ENCODE measurements around the gene VPREB3. TPM values are rescaled to one million over a fixed set of nuclear protein-coding genes. Genes with fewer than 3 reads are reported as not detected.

The VPREB3 gene
- total RNA-seq, 3 donors from 2014 or later = not detected

DNA sequence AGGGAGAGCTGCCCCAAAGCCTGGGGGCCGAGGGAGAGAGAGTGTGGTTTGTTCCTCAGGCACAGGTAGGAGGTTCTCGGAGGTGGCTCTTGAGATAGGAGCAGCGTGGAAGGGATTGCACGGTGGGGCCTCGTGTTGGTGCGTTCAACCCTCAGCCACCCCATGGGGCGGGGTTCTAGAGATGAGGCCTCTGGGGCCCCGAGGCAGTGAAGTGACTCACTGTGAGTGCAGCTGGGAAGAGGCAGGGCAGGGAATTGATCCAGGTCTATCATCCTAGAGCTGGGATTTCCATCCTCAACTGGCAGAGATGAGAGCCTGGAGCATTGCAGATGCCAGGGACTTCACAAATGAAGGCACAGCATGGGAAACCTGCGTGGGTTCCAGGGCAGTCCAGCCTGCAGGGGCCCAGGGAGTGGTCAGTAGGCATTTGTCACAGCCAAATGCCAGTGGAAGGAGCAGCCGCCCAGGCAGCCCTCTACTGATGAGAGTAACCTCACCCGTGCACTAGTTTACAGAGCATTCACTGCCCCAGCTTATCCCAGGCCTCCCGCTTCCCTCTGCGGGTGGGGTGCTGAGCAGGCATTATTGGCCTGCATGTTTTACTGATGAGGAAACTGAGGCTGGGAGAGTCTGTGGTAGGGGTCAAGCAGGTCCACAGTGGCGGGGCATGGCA, 27.4 kb upstream of the VPREB3 start:
- Histone ChIP-seq H3K9me3 (no peaks in the 10 kb centered on the region), H3K4me3 (no peak overlapping the region), H3K27me3 (no peaks in the 10 kb centered on the region), H3K27ac (no peak overlapping the region), H3K4me1 (peaks cover 3 to 5% of the 10 kb centered on the region in 2 donors), H3K36me3 (no peaks in the 10 kb centered on the region)
- no peak for TF ChIP-seq POLR2AphosphoS5 (IDR thresholded peaks at IDR 0.05)
- TF ChIP-seq, protein P1, sequence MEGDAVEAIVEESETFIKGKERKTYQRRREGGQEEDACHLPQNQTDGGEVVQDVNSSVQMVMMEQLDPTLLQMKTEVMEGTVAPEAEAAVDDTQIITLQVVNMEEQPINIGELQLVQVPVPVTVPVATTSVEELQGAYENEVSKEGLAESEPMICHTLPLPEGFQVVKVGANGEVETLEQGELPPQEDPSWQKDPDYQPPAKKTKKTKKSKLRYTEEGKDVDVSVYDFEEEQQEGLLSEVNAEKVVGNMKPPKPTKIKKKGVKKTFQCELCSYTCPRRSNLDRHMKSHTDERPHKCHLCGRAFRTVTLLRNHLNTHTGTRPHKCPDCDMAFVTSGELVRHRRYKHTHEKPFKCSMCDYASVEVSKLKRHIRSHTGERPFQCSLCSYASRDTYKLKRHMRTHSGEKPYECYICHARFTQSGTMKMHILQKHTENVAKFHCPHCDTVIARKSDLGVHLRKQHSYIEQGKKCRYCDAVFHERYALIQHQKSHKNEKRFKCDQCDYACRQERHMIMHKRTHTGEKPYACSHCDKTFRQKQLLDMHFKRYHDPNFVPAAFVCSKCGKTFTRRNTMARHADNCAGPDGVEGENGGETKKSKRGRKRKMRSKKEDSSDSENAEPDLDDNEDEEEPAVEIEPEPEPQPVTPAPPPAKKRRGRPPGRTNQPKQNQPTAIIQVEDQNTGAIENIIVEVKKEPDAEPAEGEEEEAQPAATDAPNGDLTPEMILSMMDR (IDR thresholded peaks at IDR 0.05) = no peak
- TF ChIP-seq POLR2A (IDR thresholded peaks at IDR 0.05) = no peak
- intact Hi-C loops (cut with DNase I; ENCODE audit: low total_unique reads) = no loop called here
- DNase-seq (ENCODE audit: low spot score in 2 of 2) = no peak

DNA sequence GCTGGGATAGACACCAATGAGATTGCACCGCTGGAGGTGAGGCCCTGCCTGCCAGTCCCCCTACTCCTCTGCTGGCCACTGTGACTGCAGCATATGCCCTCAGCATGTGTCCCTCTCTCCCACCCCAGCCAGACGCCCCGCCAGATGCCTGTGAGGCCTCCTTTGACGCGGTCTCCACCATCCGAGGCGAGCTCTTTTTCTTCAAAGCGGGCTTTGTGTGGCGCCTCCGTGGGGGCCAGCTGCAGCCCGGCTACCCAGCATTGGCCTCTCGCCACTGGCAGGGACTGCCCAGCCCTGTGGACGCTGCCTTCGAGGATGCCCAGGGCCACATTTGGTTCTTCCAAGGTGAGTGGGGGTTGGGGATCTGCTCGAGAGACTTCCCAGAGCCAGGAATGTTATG, 26.8 kb upstream of the VPREB3 start:
- Histone ChIP-seq H3K27ac (no peak overlapping the region), H3K4me1 (peaks cover 0 to under 1% of the 10 kb centered on the region in 2 donors), H3K4me3 (no peak overlapping the region), H3K9me3 (no peaks in the 10 kb centered on the region), H3K36me3 (no peaks in the 10 kb centered on the region), H3K27me3 (no peaks in the 10 kb centered on the region)
- intact Hi-C loops (cut with DNase I; ENCODE audit: low total_unique reads) = no loop called here
- no peak for DNase-seq (ENCODE audit: low spot score in 2 of 2)
- TF ChIP-seq, protein P1 (IDR thresholded peaks at IDR 0.05) = no peak
- no peak for TF ChIP-seq POLR2A (IDR thresholded peaks at IDR 0.05)
- no peak for TF ChIP-seq POLR2AphosphoS5 (IDR thresholded peaks at IDR 0.05)

DNA sequence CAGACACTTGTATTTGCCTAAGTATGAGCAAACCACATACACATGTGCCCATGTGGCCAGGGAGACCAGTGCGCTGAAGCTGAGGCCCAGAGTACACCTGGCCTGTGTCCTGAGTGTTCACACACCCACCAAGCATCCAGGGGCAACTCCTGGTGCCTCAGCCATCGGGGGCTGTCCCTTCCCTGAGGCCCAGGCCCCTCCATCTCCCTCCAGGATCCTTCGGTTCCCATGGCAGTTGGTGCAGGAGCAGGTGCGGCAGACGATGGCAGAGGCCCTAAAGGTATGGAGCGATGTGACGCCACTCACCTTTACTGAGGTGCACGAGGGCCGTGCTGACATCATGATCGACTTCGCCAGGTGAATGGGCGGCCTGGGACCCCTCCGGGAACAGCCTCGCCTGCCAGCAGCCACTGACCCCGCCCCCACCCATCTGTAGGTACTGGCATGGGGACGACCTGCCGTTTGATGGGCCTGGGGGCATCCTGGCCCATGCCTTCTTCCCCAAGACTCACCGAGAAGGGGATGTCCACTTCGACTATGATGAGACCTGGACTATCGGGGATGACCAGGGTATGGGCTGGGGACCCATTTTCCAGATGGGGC, 26.0 kb upstream of the VPREB3 start:
- Histone ChIP-seq H3K9me3 (no peaks in the 10 kb centered on the region), H3K4me1 (no peaks in the 10 kb centered on the region), H3K36me3 (no peaks in the 10 kb centered on the region), H3K27ac (no peak overlapping the region), H3K4me3 (no peak overlapping the region), H3K27me3 (no peaks in the 10 kb centered on the region)
- TF ChIP-seq, protein P1 (IDR thresholded peaks at IDR 0.05) = no peak
- TF ChIP-seq POLR2A (IDR thresholded peaks at IDR 0.05) (no peak), POLR2AphosphoS5 (IDR thresholded peaks at IDR 0.05) (no peak)
- DNase-seq (ENCODE audit: low spot score in 2 of 2) = no peak
- intact Hi-C loops (cut with DNase I; ENCODE audit: low total_unique reads) = no loop called here

DNA sequence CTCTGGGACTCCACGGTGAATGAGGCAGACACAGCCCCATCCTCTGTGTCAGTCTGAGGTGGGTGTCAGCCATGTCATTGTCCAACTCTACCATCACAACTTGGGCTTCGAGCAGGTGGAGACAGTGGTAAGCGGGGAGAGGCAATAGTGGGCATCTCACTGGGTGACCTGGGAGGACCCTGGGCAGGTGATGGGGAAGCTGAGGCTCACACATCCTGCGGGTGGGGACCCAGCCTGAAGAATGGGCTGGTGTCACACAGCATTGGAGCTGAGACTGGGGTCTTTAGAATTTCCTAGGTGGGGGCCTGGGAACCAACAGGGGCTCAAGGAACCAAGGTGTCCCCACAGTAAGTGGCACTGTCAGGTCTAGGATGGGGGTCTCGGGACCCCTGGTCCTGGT, 25.5 kb upstream of the VPREB3 start:
- Histone ChIP-seq H3K4me3 (no peak overlapping the region), H3K27me3 (no peaks in the 10 kb centered on the region), H3K9me3 (no peaks in the 10 kb centered on the region), H3K4me1 (no peaks in the 10 kb centered on the region), H3K27ac (no peak overlapping the region), H3K36me3 (no peaks in the 10 kb centered on the region)
- intact Hi-C loops (cut with DNase I; ENCODE audit: low total_unique reads) = loop anchor here (10.0 kb wide), 1 partner anchor 55 kb away; the partner anchor contains the start of gene DERL3
- no peak for TF ChIP-seq POLR2AphosphoS5 (IDR thresholded peaks at IDR 0.05)
- DNase-seq (ENCODE audit: low spot score in 2 of 2) = no peak

DNA sequence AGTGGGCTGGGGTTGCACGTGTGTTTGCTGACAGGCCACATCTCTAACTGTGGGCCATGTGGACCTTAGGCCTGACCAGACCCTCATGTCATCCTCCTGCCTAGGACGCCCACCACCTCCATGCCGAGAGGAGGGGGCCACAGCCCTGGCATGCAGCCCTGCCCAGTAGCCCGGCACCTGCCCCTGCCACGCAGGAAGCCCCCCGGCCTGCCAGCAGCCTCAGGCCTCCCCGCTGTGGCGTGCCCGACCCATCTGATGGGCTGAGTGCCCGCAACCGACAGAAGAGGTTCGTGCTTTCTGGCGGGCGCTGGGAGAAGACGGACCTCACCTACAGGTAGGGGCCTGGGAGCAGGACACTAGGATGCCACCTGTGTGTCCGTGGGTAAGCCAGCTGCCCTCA, 24.9 kb upstream of the VPREB3 start:
- Histone ChIP-seq H3K36me3 (no peaks in the 10 kb centered on the region), H3K4me1 (no peaks in the 10 kb centered on the region), H3K9me3 (no peaks in the 10 kb centered on the region), H3K27ac (no peak overlapping the region), H3K4me3 (no peak overlapping the region), H3K27me3 (no peaks in the 10 kb centered on the region)
- TF ChIP-seq POLR2A (IDR thresholded peaks at IDR 0.05) = no peak
- TF ChIP-seq, protein P1 (IDR thresholded peaks at IDR 0.05) = no peak
- no peak for TF ChIP-seq POLR2AphosphoS5 (IDR thresholded peaks at IDR 0.05)
- intact Hi-C loops (cut with DNase I; ENCODE audit: low total_unique reads) = loop anchor here (10.0 kb wide), 1 partner anchor 56 kb away; the partner anchor contains the start of gene DERL3
- no peak for DNase-seq (ENCODE audit: low spot score in 2 of 2)

Measured in breast epithelium (tissue), 4 donors.